GM13977 (cell line): ENCODE data around the gene PODNL1.

ENCODE experiments used
- DNase-seq: peaks from one replicate; pipeline ENCODE4 v3.0.0; 2012; ENCODE audit warnings: low spot score
- CTCF ChIP-seq: IDR thresholded peaks from 2 replicates; pipeline ENCODE4 v1.5.1; 2012; ENCODE audit warnings: mild to moderate bottlenecking, control low read depth; ENCODE audit not compliant: insufficient read depth; ENCODE audit errors: extremely low read depth, missing control alignments
- in situ Hi-C: fragments of 300-500 bp; cut with MboI; formaldehyde crosslinking; loops from one replicate; pipeline ENCODE4 v1.12.0; 2022; ENCODE audit warnings: low sequenced_read_pairs, low pct_unique_long_range_greater_than_20kb, mixed read lengths, inconsistent platforms; ENCODE audit not compliant: unreplicated experiment

PODNL1 gene

GRCh38 chr19:13958043-13958442, 19.8 kb upstream of the PODNL1 start:
- no peak for TF ChIP-seq CTCF
- in situ Hi-C loops = no loop called here
- DNase-seq = no peak

- DNase-seq = no peak
Measured at GRCh38 chr19:13957051-13957450, 18.8 kb upstream of the PODNL1 start.

GRCh38 chr19:13956365-13956744, 18.1 kb upstream of the PODNL1 start:
- in situ Hi-C loops = no loop called here
- no peak for TF ChIP-seq CTCF
- DNase-seq = no peak

More at GRCh38 chr19:13957051-13957450, 18.8 kb upstream of the PODNL1 start:
- TF ChIP-seq CTCF = no peak
- in situ Hi-C loops = no loop called here

GRCh38 chr19:13955662-13956364, 17.6 kb upstream of the PODNL1 start:
- in situ Hi-C loops = no loop called here
- no peak for TF ChIP-seq CTCF
- DNase-seq = no peak

- no peak for TF ChIP-seq CTCF
- in situ Hi-C loops = no loop called here
- no peak for DNase-seq
Measured at GRCh38 chr19:13954185-13954584, 16.0 kb upstream of the PODNL1 start.

GRCh38 chr19:13952931-13953531, 14.8 kb upstream of the PODNL1 start:
- in situ Hi-C loops = no loop called here
- TF ChIP-seq CTCF = no peak
- DNase-seq = no peak
